ENCODE measurements around the gene MAP3K13.
"Not testable (repeated sequence)": the region's sequence is repeated elsewhere in the genome, so short reads cannot be mapped to it uniquely, and the experiment has no call there.

MAP3K13 gene

GRCh38 chr3:185341616-185342458 lies 21.1 kb upstream of the MAP3K13 start:
- no peak for DNase-seq

- no peak for DNase-seq
Measured at GRCh38 chr3:185342459-185343174, 20.3 kb upstream of the MAP3K13 start.

- DNase-seq = no peak
Measured at GRCh38 chr3:185347399-185347798, 15.5 kb upstream of the MAP3K13 start.

GRCh38 chr3:185350841-185351240 lies 12.1 kb upstream of the MAP3K13 start:
- no peak for DNase-seq

GRCh38 chr3:185351396-185351795 lies 11.5 kb upstream of the MAP3K13 start:
- no peak for DNase-seq

DNA sequence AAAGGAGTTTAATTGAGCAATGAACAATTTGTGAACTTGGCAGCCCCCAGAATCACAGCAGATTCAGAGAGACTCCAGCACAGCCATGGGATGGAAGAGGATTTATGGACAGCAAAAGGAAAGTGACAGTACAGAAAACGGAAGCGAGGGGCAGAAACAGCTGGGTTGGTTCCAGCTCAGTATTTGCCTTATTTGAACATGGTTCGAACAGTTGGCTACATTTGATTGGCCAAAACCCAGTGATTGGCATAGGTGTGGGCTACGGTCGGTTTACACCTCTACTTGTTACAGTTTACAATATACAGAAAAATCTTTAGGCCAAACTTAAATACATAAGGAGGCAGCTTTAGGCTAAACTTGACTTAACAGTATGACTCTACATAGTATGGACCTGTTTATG lies 9.7 kb upstream of the MAP3K13 start:
- DNase-seq = no peak

DNA sequence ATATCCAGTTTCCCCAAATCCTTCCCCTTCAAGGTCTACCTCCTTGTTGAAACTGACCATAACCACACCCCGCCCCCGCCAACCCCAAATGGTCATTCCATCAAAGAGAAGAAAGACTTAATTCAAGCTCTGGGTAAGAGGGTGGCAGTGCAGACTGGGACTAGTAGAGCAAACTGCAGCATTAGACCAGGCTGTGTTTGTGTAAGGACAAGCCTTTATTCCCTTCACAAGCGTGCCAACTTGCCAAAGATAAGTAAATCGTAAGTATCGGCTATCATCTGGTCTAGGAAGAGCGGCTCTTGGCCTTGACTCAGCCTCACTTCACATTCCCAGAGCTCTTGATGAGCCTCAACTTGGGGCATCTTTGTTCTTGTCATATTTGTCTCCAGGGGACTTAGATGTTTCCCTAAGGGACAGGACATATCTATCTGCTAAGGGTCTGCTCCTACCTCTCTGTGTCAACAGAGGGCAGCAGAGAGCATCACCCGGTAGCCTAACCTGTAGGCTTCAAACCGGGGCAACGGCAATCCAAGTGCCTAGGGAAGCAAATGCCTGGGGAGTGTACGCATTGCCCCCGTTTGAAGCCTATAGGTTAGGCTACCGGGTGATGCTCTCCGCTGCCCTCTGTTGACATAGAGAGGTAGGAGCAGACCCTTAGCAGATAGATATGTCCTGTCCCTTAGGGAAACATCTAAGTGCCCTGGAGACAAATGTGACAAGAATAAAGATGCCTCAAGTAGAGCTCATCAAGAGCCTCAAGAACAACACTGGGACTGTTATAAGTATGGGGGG lies 8.9 kb upstream of the MAP3K13 start:
- peak; percentile 81 for DNase-seq

DNA sequence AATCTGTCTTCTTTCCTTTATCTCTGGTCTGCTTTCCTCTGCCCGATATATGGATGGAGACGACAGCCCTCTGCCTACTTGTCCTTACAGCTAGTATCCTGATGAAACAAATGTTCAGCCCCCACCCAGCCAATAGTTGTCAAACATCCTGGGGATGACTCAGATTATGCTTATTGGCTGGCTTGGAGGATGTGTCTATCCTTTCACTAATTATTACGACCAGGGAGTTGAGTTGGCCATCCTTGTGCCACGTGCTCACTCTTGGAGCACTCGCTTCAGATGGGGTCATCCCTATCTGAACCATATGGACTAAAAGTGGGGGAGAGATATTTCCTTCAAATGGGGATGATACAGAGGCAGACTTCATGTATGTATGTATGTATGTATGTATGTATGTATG lies 6.4 kb upstream of the MAP3K13 start:
- no peak for DNase-seq

DNA sequence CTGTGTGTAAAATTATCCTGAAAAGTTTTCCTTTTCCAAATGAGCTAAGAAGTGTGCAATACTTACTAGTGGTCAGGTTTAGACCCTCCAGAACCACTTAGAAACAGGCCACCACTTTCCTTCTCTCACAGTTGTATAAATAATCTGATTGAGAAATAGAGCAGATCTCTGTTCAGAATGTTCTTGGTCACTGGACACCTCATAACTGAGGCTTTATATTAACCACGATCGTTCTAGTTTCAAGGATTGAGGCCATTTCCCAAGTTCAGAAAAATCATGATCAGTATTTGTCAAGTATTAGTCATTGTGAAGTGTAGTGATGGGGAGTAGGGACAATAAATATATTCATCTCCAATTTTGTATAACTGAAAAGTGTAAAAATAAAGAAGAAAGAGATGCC lies 1.0 kb upstream of the MAP3K13 start:
- no peak for DNase-seq

- DNase-seq = no peak
Measured at GRCh38 chr3:185363662-185364203, 797 bp downstream of the MAP3K13 start.

- DNase-seq = no peak
Measured at GRCh38 chr3:185365291-185366073, 2.5 kb downstream of the MAP3K13 start.

- DNase-seq = no peak
Measured at GRCh38 chr3:185366074-185366335, 3.1 kb downstream of the MAP3K13 start.

- DNase-seq = no peak
Measured at GRCh38 chr3:185366913-185367312, 4.0 kb downstream of the MAP3K13 start.

GRCh38 chr3:185370349-185370748 lies 7.4 kb downstream of the MAP3K13 start:
- DNase-seq = not testable (repeated sequence)

GRCh38 chr3:185371306-185372074 lies 8.6 kb downstream of the MAP3K13 start:
- no peak for DNase-seq

DNA sequence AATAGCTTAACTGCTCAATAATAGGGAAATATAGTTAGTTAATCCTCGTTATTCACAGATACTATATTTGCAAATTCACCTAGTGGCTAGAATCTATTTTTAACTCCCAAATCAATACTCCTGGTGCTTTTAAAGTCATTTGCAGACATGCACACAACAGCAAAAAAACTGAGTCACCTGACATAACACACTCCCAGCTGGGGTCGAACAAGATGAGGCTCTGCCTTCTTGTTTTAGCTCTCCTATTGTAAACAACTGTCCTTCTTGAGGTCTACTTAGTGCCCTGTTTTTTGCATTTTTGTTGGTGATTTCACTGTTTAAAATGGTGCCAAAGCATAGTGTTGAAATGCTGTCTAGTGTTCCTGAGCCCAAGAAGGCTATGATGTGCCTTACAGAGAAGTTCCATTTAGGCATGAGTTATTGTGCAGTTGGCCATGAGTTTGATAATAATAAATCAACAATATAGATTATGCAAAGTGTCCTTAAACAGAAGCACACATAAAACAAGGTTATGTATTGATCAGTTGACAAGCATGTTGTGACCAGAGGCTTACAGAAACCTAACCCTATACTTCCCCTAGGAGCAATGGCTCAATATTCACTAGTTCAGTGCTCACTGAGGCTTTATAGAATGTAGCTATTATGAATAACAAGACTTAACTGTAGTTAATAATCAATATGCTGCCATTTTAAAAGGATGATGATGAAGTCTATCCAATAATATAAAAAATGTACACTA lies 18.6 kb downstream of the MAP3K13 start:
- DNase-seq = no peak

DNA sequence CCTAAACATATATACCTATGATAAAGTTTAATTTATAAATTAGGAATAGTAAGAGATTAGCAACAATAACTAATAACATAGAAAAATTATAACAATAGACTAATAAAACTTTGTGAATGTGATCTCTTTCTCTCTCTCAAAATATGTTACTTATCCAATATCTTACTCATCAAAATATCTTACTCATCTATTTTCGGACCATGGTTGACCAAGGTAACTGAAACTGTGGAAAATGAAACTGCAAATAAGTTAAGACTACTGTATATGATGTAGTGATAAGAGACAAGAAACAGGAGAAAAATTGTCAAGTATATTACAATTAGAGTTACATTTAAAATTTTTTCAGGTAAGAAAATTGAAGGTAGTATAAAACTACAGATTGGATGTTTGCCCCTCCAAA lies 19.2 kb downstream of the MAP3K13 start:
- DNase-seq = no peak

- not testable (repeated sequence) for DNase-seq
Measured at GRCh38 chr3:185386515-185386914, 23.6 kb downstream of the MAP3K13 start.

DNA sequence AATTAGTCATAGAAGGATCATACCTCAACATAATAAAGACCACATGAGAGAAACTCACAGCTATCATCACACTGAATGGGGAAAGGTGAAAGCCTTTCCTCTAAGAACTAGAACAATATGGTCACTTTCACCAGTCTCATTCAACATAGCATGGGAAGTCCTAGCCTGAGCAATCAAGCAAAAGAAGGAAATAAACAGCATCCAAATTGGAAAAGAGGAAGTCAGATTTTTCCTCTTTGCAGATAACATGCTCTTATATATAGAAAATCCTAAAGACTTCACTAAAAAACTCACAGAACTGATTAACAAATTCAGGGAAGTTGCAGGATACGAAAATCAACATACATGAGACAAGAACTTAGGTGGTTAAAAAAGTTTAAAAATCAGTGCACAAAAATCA lies 24.7 kb downstream of the MAP3K13 start:
- no peak for DNase-seq

- no peak for DNase-seq
Measured at GRCh38 chr3:185393055-185393454, 30.1 kb downstream of the MAP3K13 start.

DNA sequence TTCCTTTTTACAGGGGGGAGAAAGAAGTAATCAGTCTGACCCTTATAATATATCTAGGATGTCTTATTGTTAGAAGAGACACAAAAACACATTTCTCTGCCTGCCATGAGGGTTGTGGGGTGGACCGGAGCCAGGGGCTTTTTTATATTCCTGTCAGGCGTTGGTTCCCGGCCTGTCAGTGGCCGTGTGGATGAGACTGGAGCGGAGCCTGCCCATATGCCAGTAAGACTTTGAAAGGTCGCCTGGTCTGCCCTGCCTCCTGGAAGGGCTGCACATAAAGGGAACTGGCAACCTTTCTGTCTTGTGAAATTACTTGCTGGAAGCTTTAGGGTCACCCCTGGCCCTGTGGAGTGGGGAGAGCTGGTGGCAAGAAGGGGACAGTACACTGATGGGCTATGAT lies 34.7 kb downstream of the MAP3K13 start:
- no peak for DNase-seq
